HG03460 (cell line): ENCODE results near the gene EFNA5.

ENCODE experiments used
- ATAC-seq: cut with Tn5 transposase; IDR thresholded peaks from one replicate; pipeline ENCODE4 v1.9.1; 2021; ENCODE audit not compliant: unreplicated experiment

EFNA5 gene

DNA sequence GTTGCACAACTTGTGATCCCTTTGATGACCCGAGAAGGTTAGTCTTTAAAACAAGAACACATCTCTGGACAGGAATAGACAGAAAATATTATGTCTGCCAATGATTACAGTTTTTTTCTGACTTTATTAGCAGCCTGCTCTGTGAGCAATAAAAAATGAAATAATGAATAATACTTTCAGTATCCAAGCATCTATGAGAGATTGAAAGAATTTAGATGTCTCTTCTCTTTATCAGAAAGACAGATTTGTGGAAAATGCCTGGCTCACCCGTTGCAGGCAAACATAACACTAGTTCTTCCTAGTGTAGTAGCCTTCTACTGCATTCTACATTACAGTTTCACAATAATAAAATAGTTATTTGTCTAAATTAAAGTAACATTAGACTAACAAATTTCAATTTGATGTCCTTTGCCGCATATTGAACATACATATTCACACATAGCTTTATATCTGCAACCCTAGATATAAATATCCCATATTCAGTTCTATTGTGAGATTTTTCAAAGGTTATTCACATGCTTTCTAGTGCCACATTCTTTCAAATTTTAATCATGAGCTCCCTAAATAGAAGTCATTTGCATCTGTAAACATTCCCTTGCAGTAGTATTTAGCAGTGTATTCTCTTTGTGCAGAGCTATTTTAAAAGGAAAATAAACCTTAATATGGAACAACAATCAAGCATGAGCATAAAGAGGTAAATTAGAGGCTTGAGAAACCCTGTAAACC lies 267.3 kb downstream of the EFNA5 start:
- ATAC-seq, result no peak

DNA sequence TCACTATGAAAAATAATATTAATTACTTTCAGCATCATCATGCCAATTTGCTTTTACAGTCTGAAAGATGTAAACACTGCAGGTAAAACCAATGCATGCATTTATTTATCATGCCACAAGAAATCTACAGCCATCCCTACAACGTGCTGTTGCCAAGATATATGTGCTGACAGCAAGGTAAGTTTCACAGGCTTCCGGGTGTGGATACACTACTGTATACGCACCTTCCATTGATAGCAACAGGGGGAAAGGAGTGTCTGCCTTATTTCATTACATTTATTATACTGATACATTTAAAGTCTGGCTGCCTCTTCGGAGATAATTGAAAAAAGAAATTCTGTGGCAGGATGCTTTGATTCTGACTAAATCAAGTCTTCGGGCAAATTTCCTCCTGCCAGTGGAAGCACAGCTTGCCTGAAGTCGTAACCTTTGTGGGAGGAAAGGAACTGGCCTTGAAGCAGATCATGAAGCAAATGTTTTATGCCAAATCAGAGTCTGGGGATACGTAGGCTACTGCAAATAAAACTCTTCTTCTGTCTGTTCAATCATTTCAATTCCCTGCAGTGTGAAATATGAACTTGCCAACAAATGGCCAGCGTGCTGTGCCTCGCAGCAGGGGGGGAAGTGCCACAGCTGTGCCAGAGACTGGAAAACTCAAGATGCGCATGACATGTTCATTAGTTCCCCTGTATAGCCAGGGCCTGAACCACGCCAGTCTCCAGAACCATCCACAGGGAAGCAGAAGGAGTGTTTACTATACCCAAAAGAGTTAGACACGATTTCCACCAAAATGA lies 268.1 kb downstream of the EFNA5 start:
- no peak for ATAC-seq

DNA sequence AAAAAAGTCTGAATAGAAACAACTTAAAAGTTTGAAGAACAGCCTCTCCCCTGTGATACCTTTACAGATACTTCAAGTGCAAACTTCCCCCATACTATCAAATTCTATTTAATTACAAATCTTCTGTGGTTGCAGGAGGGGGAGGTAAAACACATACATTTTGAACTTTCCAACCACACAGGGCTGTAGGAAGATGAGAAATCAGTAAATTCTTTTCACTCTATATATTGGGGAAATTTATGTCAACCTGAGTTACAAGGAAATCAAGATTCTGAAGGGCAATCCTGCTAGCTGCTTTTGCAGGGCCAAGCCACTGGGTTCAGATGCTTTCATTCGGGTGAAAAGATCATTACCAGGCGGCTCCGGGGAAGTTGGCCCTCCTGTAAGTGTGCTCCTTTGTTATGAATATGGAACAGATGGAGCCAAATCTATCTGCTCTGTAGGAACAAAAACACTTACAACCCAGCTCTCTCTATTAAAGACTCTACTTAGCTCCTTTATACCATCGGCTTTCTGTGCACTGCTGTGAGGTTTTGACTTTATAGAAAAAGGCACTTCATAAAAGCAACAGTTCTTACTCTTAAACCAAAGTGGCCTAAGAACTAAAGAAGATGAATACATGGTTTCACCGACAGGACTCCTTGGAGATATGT lies 269.1 kb downstream of the EFNA5 start:
- no peak for ATAC-seq

DNA sequence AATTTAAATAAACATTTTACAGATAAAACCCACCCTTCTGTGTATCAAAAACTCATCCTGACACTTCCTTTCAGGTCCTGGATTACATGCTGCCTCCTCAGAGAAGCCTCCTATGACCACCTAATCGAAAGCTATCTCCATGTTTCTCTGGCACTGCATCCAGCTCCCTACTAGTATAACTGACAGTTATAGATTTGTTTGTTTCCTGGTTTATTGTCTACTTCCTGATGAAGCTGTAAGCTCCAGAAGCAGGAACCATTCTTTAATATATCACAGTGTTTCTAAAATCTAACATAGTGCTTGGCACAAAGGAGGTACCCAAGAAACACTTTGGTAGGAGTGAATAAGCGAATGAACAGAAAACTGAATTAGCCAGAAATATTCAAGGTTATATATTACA lies 270.4 kb downstream of the EFNA5 start:
- no peak for ATAC-seq

DNA sequence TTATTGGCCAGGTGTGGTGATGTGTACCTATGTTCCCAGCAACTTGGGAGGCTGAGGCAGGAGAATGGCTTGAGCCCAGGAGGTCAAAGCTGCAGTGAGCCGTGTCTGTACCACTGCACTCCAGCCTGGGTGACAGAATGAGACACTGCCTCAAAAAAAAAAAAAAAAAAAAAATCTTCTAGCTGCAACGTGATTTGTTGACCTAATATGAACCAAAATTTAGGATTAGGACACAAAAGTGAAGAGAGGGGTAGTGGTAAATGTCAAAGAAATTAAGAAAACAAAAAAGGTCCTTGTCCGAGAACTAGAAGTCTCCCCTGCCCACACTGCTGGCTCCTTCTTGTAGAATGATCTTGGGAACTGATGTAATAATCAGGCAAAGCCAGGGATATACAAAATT lies 272.0 kb downstream of the EFNA5 start:
- no peak for ATAC-seq

DNA sequence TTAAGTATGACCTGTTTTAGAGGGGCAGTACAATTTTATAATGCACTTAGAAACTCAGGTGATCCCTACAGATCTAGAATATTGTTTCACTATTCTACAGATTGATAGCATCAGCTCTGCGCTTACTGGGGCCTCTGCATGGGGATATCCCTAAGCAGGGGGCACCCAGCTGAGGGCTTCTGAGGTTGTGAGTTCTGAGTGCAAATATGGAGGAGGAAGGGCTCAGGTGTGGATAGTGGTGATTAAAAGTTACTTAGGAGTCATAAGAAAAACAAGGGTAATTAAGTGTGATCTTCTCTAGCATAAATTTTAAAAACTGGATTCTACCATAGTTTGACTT lies 274.4 kb downstream of the EFNA5 start:
- ATAC-seq, result peak; percentile 34

DNA sequence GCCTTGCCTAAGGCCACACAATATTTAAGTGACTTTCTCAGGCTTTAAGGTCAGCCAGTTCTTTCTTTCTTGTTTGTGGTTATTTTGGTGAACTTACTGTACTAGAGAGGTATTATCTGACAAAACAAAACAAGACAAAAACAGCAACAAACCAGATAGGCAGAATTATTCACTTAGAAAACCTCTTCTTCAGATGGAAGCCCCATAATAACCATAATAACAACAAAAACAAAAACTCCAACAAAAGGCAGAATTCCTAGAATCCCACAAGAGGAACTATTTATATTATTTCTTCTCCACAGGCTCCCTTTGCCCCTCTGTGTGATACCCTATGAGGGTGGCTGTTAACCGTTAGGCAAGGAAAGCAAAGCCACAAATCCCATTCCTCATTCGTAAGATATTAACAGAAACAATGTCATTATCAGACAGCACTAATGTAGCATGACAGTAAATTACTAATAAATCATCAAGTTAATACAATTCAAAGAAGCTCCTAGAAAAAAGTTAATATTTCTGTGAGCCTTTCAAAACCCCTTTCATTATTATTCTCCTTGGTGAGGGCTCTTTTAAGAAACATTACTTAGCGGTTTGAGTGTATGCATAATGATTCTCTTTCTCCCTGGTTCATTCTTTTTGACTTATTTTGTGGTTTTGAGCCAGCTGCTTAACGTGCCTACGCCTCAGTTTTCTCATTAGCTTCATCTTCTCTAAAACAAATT lies 274.9 kb downstream of the EFNA5 start:
- ATAC-seq, result peak; percentile 87

DNA sequence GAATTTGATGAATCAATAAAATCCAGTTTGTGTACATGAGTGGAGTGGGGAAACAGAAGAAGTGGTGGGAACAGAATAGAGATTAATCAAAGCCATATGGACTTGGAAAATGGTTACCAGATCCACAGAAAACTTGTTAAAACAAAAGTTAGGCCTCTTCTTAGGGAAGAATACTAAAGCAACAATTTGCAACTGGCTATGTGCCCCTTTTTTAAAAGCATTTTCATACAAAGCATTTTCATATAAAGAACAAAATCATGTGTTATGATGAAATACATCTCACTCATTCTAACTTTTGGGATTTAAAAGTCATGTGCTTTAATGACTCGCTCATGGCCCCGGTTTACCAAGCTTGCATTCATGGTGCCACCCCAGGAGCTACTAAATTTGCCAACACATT lies 276.9 kb downstream of the EFNA5 start:
- no peak for ATAC-seq

DNA sequence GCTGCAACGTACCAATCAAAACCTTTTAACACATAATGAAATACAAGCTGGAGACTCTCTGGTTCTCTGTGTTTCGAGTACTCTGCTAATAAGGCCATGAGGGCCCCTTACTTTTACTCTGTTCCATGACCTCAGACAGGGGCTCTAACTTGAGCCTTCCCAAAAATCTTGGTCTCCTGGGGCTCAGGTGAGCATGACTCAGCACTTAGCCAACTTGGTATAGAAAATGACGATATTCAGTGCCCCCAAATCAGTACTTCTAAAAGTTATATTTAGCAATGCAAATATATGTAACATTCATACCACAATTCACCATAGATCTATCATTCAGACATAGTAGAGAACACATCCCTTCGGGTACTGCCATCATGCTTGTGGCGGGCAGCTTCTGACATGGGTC lies 278.9 kb downstream of the EFNA5 start:
- no peak for ATAC-seq

DNA sequence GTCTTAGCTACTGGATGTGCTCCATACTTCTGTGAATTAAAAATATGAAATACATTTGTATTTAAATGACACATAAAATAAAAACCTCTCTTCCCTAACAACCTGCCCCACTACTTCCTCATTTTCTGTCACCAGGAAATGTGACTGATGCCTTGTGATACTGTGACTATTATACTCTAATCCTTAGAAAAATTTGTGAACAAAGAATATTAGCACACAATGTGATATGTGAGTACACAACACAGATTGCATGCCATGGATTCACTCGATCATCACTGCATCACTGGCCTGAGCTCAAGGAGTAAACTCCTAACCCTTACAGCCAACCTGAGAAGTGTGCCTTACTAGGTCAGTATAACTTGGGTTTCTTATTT lies 281.0 kb downstream of the EFNA5 start:
- ATAC-seq, result no peak

DNA sequence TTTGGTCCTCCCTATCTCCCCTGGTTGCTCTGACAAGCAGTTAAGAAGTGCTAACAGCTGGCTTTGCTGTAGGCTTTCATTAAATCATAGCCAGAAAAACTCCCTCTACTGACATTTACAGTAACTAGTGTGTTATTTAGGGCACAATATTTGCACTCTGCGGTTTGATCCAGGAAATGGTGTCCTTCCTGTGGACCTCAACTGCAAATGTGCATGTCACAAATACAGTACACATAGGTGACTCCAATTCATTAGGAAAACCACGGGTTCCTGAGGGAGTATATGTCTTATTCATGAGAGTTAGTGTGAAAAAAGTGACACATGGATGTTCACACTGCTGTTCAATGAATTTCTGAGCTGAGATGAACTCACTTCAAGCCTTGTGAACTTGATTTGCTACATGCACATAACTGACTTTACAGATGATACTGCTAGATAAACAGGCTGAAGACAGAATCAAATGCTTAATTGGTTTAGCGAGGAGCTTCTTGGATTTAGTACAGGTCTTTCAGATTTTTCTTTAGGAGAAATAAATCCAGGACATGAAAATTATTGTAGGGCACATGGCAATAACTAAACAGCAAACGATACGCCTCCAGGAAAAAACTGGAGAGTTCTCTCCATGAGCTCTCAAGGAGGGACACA lies 281.5 kb downstream of the EFNA5 start:
- ATAC-seq, result peak; percentile 88

DNA sequence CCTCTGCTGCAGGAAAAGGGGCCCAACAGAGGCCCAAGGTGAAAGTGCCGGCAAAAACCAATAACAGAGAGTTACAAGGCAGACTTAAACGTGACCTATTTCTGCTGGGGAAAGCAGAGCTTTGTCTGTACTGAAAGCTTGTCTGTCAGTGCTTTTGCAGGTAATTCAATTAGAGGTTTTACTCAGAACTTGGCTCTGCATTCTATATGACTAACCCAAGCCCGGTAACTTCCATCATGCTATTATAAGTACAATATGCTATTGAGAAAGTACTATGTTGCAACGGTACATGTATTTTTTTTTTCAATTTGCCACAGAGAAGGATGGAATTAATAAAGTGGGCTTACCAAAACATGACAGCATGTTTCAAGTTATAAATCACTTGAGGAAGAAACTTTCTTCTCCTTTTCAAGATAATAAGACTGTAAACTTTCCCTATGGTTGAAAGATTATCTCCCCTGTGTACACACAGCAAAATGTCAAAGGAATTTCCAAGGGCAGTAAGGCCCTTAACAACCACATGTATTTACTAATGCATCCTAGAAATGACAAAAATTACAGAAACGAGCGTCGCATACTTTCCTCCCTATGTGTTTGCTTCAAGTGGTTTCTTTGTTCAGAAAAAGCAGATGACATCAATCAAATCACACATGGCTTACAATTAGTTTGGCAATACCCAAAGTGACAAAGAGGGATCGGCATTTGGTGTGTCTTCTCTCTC lies 282.4 kb downstream of the EFNA5 start:
- peak; percentile 41 for ATAC-seq

DNA sequence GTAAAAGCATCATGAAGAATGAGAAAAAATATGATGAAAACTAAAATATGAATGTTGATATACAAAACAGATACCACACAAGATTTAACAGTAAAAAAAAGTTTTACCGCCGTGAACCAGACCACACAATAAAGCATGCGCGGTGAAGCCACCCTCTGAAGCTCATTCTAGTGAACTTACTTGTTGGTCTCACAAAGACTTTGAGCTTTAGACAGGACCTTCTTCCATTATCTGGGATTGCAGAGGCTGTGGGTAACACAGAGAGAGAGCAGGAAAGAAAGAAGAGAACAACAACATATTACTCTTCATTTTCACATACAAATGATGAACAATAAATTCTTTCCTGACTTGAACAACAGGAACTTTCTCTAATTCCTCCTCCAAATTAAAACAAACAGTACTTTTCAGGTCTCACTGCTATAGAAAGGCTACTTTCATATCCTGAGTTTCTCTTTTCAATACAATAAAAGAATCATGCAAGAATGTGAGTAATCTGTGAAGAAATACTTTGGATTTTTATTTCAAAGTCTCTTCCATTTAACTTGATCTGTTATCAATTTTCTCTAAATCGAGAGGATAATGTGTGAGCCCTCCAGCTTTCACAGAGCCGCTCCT lies 283.1 kb downstream of the EFNA5 start:
- ATAC-seq, result no peak

DNA sequence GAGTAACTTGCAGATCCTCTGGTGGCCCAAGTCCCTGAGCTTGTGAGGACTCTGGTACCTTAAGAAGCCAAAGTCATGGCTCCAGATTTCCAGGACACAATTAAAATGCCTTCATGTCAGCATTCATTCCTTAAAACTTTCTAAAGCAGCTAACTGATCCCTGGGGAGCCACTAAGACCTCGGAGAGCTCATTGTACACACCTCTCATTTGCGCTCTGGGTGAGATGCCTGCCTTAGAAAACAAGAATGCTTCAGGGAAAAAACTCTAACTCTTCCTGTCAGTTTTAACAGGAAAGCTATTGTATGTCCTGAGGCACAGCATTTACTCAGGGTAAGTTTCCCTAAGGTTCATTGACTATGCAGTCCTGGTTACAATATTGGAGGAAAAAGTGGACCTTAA lies 285.0 kb downstream of the EFNA5 start:
- no peak for ATAC-seq

DNA sequence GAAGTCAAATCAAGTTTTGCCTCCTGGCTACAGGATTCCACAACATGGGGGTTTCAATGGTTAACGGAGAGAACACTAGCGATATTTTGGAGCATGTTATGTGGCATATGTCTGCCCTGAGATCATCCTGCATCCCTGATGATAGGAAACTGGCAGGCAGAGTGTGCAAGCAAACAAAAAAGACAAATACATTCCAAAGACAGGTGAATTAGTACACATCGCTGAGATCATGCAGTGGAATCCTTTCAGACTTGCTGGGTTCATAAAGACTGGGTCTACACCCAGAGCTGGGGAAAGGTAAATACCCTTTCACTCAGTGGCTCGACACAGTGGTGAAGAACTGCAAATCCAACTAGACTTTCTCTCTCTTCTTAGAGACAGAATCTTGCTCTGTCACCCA lies 286.5 kb downstream of the EFNA5 start:
- no peak for ATAC-seq

DNA sequence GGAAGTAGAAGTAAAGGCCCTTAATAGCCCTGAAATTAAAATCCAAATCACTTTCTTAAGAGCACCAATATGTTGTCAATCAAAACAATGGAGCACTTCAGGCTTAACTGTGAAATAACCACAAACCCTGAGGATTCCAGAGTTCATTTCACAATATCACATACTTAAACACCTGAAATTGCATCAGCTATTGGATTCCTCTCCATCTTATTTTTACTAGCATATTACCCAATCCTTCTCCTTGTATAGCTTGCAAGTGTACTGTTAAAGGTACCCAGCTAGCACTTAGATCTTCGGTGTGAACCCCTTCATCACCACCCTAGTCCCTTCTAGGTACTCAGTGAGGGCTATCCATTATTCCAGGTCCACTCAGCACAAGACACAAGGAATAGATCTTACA lies 287.3 kb downstream of the EFNA5 start:
- ATAC-seq, result no peak

DNA sequence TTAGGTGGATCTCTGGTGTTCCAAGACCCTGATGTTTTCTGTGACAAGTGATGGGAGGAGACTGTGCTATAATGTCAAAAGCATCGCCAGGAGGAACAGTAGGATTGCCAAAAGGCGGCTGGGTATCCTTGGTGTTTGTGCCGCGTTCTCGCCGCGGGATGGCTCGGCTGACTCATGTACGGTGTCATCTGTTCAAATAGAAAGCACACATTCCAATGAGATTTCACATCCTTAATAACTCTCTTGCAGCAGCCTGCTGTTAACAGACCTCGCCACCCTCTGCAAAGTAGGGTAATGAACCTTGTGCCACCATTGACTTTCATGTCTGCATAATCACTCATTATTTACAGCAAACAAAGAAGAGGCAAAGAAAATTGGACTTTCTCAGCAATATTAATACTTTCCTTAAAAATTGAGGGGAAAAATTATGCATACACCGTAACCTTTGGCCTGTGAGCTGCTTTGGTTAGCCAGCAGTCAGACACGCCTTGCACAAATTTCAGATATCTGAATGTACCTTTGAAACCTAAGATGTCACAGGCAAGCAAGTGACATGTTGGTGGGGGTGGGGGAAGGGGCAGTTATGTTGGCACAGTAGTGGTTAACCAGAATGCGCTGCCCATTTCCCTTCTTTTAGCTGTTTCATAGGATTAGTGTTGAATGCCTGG lies 289.4 kb downstream of the EFNA5 start:
- no peak for ATAC-seq

DNA sequence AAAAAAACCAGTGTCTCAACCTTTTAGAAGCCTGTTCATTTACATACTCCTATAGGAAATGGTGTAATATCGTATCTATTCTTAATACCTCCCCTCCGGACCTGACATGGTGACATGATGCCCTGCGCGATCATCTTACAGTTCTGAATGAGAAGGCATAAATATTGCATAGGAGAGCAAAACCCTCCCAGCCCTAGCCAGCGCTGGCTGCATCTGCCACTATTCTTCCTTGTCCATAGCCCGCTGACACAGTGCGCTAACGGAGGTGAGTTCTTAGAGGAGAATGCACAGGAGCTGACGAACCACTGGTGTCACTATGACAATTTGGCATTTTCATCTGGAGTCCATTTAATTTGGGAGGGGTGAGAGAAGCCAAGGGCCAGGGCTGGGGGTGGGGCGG lies 290.1 kb downstream of the EFNA5 start:
- ATAC-seq, result no peak

DNA sequence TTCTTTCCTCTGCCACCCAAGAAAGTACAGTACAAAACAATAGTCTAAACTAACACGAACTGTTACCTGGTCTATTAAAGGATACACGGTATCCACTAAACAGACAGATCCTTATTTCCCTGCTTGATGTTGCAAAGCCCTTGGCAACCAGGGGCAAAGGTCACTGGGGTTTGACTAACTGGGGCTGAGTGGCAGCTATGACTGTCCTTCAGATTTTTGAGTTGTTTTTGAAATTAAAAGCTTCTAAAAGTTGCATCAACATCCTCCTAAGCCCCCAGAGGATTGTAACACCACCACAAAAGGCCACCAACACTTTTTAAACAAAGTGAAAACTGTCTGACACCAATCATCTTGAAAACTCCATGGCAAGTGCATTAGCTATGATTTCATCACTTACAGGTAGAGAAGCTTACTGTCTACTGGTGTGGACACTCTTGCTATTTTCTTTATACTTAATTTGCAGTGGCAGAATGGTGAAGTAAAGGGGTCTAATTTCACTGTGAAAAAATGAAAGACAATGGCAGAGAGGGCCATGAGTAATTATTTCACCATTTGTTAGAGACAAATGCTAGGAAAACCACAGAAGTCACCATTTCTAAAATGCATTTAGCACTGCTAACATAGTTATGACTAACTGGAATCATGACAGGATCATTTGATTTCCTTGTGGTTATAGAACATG lies 292.4 kb downstream of the EFNA5 start:
- no peak for ATAC-seq
